HEK293T (cell line): ENCODE results near the gene SENP5.
A peak's percentile ranks its signal among the peaks of the same experiment; 100 is the strongest.
"Not testable (repeated sequence)": the region's sequence is repeated elsewhere in the genome, so short reads cannot be mapped to it uniquely, and the experiment has no call there.

Experiments
- CTCF ChIA-PET: fragments of 350-600 bp; formaldehyde crosslinking; extraction: SDS; loops from one replicate; lab custom pipeline; 2021; ENCODE audit warnings: antibody characterized with exemption, inconsistent platforms; lab: Yijun Ruan, JAX
- POLR2A ChIA-PET: fragments of 350-600 bp; formaldehyde crosslinking; extraction: SDS; loops from one replicate; lab custom pipeline; 2020; ENCODE audit warnings: antibody characterized with exemption, inconsistent platforms; lab: Yijun Ruan, JAX
- DNase-seq: peaks from one replicate; pipeline ENCODE4 v3.0.0; 2012; ENCODE audit warnings: mixed read lengths; ENCODE audit errors: extremely low spot score
- ARNT ChIP-seq: fragments of 450-650 bp; IDR thresholded peaks from 2 replicates; pipeline ENCODE4 v1.6.1; 2017; ENCODE audit warnings: mild to moderate bottlenecking
- BHLHE40 ChIP-seq: fragments of 450-650 bp; IDR thresholded peaks from 2 replicates; pipeline ENCODE4 v1.6.1; 2016; ENCODE audit warnings: mild to moderate bottlenecking, moderate library complexity, borderline replicate concordance
- CTBP1 ChIP-seq: fragments of 450-650 bp; IDR thresholded peaks from 2 replicates; pipeline ENCODE4 v1.6.1; 2016; ENCODE audit warnings: borderline replicate concordance
- ELF4 ChIP-seq: fragments of 450-650 bp; IDR thresholded peaks from 2 replicates; pipeline ENCODE4 v1.6.1; 2017; ENCODE audit warnings: antibody characterized with exemption
- FOXA1 ChIP-seq: fragments of 450-650 bp; IDR thresholded peaks from 2 replicates; pipeline ENCODE4 v1.6.1; 2016; ENCODE audit warnings: mild to moderate bottlenecking
- FOXK2 ChIP-seq: fragments of 450-650 bp; IDR thresholded peaks from 2 replicates; pipeline ENCODE4 v1.6.1; 2016; ENCODE audit warnings: mild to moderate bottlenecking
- FOXM1 ChIP-seq: fragments of 450-650 bp; IDR thresholded peaks from 2 replicates; pipeline ENCODE4 v1.6.1; 2017; ENCODE audit warnings: mild to moderate bottlenecking, borderline replicate concordance
- HDGF ChIP-seq: fragments of 450-650 bp; IDR thresholded peaks from 2 replicates; pipeline ENCODE4 v1.6.1; 2017; ENCODE audit warnings: antibody characterized with exemption, borderline replicate concordance
- L3MBTL2 ChIP-seq: fragments of 450-650 bp; conservative IDR thresholded peaks from 2 replicates; pipeline ENCODE4 v1.6.1; 2016; ENCODE audit warnings: mild to moderate bottlenecking
- LEF1 ChIP-seq: fragments of 450-650 bp; IDR thresholded peaks from 2 replicates; pipeline ENCODE4 v1.6.1; 2017; ENCODE audit warnings: mild to moderate bottlenecking, borderline replicate concordance
- NFRKB ChIP-seq: fragments of 450-650 bp; IDR thresholded peaks from 2 replicates; pipeline ENCODE4 v1.6.1; 2016; ENCODE audit warnings: mild to moderate bottlenecking, moderate library complexity
- PKNOX1 ChIP-seq: fragments of 450-650 bp; IDR thresholded peaks from 2 replicates; pipeline ENCODE4 v1.6.1; 2016
- SP1 ChIP-seq: fragments of 450-650 bp; IDR thresholded peaks from 2 replicates; pipeline ENCODE4 v1.6.1; 2017
- SUZ12 ChIP-seq: fragments of 450-650 bp; IDR thresholded peaks from 2 replicates; pipeline ENCODE4 v1.6.1; 2016; ENCODE audit warnings: mild to moderate bottlenecking
- TARDBP ChIP-seq: fragments of 450-650 bp; IDR thresholded peaks from 2 replicates; pipeline ENCODE4 v1.6.1; 2016
- ZNF384 ChIP-seq: fragments of 450-650 bp; IDR thresholded peaks from 2 replicates; pipeline ENCODE4 v1.6.1; 2016

SENP5 gene, protein sequence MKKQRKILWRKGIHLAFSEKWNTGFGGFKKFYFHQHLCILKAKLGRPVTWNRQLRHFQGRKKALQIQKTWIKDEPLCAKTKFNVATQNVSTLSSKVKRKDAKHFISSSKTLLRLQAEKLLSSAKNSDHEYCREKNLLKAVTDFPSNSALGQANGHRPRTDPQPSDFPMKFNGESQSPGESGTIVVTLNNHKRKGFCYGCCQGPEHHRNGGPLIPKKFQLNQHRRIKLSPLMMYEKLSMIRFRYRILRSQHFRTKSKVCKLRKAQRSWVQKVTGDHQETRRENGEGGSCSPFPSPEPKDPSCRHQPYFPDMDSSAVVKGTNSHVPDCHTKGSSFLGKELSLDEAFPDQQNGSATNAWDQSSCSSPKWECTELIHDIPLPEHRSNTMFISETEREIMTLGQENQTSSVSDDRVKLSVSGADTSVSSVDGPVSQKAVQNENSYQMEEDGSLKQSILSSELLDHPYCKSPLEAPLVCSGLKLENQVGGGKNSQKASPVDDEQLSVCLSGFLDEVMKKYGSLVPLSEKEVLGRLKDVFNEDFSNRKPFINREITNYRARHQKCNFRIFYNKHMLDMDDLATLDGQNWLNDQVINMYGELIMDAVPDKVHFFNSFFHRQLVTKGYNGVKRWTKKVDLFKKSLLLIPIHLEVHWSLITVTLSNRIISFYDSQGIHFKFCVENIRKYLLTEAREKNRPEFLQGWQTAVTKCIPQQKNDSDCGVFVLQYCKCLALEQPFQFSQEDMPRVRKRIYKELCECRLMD

GRCh38 chr3:196867507-196868296 is at the start of gene SENP5:
SENP5 (plus strand) TSS chr3:196867920; CDS start chr3:196885182, 17,262 bp downstream.
- POLR2A ChIA-PET = interaction anchor here (0.7 to 1.6 kb wide), 9 partner anchors 9 to 228 kb away, joined by 3 to 8 read pairs (median 3); partner anchors contain the start of gene NCBP2
- TF ChIP-seq TARDBP (no peak), CTBP1 (no peak), ZNF384 (no peak), ARNT (no peak), ELF4 (no peak), PKNOX1 (no peak), FOXM1 (no peak), NFRKB (no peak), L3MBTL2 (no peak), BHLHE40 (no peak), FOXK2 (no peak)
- CTCF ChIA-PET = interaction anchor here (0.9 kb wide), 1 partner anchor 13 kb away, joined by 8 read pairs; no protein-coding TSS in a partner anchor
- peak; percentile 88 for DNase-seq

DNA sequence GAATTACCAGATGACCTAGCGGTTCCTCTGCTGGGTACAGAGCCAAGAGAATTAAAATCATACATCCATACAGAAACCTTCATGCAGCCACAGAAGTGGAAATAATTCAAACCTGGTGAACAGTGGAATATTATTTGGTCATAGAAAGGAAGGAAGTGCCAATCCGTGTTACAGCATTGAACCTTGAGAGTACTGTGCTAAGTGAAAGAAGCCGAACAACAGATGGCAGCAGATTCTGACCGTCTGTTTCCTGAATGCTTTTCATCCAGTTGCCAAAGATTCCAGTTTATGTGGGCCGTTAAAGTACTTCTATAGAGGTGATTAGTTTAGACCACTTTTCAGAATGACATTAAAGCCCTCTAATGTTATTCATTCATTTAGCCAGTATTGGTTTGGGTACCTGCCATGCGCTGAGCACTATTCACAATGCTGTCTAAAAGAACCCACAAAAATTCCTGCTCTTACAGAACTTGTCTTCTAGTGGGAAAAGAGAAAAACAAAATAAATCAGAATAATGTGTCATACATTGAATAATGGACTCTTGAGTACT is 45.8 kb upstream of the SENP5 start:
- no peak for TF ChIP-seq FOXK2
- TF ChIP-seq TARDBP = no peak
- TF ChIP-seq ELF4 = no peak
- no peak for TF ChIP-seq FOXA1
- TF ChIP-seq SUZ12 = no peak
- TF ChIP-seq HDGF = no peak
- TF ChIP-seq PKNOX1 = no peak
- no peak for TF ChIP-seq ZNF384
- TF ChIP-seq FOXM1 = no peak
- TF ChIP-seq LEF1 = no peak
- TF ChIP-seq NFRKB = no peak
- no peak for TF ChIP-seq SP1
- POLR2A ChIA-PET = no interaction called here
- CTCF ChIA-PET = no interaction called here
- no peak for DNase-seq

- CTCF ChIA-PET, DNase-seq, POLR2A ChIA-PET: not testable (repeated sequence)
These were observed 38.1 kb upstream of the SENP5 start for GRCh38 chr3:196829651-196830050.

DNA sequence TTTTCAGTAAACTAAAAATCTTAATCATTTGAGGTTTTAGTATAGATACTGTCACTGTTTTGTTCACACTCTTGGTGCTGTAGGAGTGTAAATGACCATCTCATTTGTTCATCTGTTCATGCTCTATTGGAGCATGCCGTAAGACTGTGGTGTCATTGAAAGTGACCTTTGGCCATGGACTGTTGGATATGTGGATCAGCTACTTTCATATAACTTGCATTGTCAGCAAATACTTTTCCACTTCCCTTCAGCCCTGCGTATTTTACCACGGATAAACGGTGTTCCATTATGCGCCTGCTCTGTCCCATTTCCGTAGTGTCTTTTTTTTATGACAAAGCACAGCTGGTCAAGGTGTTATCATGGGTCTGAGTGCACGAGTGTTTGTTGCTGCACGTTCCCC is 32.6 kb upstream of the SENP5 start:
- ChIA-PET POLR2A (no interaction called here), CTCF (interaction anchor here (0.6 kb wide), 1 partner anchor 29 kb away, joined by 6 read pairs; no protein-coding TSS in a partner anchor)
- TF ChIP-seq FOXA1 = no peak
- no peak for TF ChIP-seq LEF1
- TF ChIP-seq BHLHE40 = no peak
- no peak for TF ChIP-seq FOXM1
- DNase-seq = no peak

GRCh38 chr3:196836626-196837025 is 31.1 kb upstream of the SENP5 start:
- POLR2A ChIA-PET = interaction anchor here (1.3 kb wide), 1 partner anchor 105 kb away, joined by 3 read pairs; no protein-coding TSS in a partner anchor
- CTCF ChIA-PET, DNase-seq: not testable (repeated sequence)

DNA sequence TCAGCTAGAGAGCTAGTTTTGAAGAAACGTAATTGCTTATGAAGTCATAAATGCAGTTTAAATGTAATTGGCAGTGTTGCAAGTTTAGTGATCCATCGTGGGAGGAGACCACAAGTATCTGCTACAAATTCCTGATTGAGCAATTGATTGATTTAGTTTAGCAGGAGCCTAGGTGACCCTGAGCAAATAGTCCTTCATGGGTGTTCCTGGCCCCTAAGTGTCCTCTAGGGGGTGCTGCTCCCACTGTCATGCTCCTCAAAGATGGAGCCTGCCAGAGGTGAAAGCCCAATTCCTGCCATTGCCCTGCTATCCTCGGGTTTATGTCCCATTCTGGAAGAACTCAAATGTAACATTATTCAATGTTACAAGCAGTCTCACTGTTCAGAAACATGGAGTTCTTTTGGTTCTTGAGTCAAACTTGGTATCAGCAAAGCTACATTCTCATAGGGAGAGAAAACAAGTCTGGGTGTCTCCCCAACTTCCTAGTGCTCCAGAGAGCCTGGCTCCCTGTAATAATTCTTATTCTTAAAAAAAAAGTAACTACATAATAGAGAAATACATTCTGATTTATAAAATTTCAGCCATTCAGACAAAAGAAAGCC is 29.8 kb upstream of the SENP5 start:
- peak; percentile 56 for DNase-seq
- ChIA-PET POLR2A (interaction anchor here (1.3 kb wide), 1 partner anchor 104 kb away, joined by 3 read pairs; no protein-coding TSS in a partner anchor), CTCF (interaction anchor here (0.6 kb wide), 1 partner anchor 198 kb away, joined by 3 read pairs; no protein-coding TSS in a partner anchor)
- TF ChIP-seq NFRKB = no peak
- TF ChIP-seq ZNF384 = no peak
- TF ChIP-seq SP1 = no peak
- TF ChIP-seq L3MBTL2 = no peak
- no peak for TF ChIP-seq ELF4
- no peak for TF ChIP-seq CTBP1
- no peak for TF ChIP-seq SUZ12

DNA sequence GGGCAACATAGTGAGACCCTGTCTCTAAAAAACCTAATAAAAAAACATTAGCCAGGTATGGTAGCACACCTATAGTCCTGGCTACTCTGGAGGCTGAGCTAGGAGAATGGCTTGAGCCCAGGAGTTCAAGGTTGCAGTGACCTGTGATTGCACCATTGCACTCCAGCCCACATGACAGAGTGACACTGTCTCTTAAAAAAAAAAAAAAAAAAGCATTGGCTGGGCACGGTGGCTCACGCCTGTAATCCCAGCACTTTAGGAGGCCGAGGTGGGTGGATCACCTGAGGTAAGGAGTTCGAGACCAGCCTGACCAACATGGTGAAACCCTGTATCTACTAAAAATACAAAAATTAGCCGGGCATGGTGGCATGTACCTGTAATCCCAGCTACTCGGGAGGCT is 28.4 kb upstream of the SENP5 start:
- POLR2A ChIA-PET, CTCF ChIA-PET, DNase-seq: not testable (repeated sequence)
